Amygdala (tissue), 56 donors: Measurements from ENCODE around the gene ACSF3.

Source experiments
- DNase-seq, 56 donors: peaks; one replicate each; lab custom pipeline; 2025; lab: John Stamatoyannopoulos, UW

ACSF3 gene

GRCh38 chr16:89105599-89106151, 12.0 kb downstream of the ACSF3 start:
- DNase-seq = no peak

DNA sequence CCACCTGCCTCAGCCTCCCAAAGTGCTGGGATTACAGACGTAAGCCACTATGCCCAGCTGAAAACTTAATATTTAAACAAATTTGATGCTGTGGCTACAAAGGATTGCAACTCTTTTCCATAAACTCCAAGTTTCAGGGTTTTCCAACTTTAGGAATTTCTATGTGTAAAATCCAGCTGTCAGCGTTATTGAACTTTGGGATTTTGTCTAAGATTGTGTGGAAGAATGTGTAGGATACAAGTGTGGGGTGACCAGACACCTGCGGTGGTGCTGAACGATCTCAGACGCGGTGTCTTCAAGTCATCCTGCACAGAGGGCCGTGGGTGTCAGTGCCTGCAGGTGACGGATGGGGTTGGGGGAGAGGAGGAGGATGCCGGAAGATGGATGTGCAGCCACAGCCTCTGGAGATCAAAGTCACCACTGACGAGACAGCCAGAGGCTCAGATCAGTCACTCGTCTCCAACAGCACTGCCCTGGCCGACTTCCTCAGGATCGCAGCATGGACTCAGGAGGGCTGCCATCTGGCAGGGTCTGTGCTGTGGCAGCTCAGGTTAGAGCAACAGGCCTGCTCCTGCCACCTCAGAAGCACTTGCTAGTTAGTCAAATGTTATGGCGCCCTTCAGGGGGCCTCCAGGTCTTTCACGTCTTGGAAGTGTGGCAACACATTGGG, 13.0 kb downstream of the ACSF3 start:
- DNase-seq = no peak

DNA sequence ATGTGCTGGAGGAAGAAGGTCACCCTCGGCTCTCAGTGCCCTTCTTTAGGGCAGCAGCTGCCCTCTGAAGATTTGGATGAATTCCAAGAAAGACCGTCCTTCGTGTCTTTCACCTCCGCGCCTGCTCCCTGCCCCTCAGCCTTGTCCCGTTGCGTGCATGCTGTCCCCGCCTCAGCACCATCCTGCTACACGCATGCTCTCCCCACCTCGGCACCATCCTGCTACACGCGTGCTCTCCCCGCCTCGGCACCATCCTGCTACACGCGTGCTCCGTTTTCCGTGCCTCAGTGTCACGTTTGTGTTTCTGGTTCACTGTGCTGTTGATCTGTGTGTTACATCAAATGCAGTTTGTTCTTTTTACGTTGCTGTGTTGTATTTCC, 13.5 kb downstream of the ACSF3 start:
- DNase-seq = no peak

- DNase-seq = no peak
Measured at GRCh38 chr16:89108416-89108815, 14.8 kb downstream of the ACSF3 start.

- DNase-seq = no peak
Measured at GRCh38 chr16:89110641-89111040, 17.0 kb downstream of the ACSF3 start.

GRCh38 chr16:89111263-89111662, 17.6 kb downstream of the ACSF3 start:
- no peak for DNase-seq

DNA sequence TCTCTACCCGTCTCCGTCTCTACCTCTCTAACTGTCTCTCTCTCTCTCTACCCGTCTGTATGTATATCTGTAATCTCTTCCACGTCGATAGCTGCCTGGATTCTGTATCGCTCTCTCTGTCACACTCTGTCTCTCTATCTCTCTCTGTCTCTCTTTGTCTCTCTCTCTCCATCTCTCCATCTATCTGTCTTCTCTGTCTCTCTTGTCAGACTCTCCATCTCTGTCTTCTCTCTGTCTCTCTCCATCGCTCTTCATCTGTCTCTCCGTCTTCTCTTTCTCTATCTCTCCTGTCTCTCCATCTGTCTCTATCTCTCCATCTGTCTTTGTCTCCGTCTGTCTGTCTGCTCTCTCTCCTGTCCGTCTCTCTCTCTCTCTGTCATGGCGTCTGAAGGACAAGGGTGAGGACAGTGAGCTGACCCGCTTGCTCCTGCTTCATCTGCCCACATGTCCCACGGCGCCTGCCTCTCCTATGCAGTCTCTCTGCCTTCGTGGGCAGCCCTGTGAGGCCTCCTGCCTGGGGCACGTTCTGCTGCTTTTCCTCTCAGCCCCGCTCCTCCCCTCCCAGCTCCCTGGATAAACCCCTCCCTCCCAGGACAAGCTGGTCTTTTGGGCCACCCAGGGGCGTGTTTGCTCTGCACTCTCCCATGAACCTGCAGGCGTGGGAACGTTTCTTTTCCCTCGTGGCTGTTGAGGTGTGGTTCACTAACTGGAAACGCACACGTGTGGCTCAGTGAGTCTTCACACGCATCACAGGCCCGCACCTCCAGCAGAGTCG, 18.9 kb downstream of the ACSF3 start:
- no peak for DNase-seq

GRCh38 chr16:89113152-89113547, 19.5 kb downstream of the ACSF3 start:
- DNase-seq = no peak

GRCh38 chr16:89113661-89114060, 20.0 kb downstream of the ACSF3 start:
- DNase-seq = no peak

GRCh38 chr16:89114159-89114981, 20.7 kb downstream of the ACSF3 start:
- DNase-seq = no peak

- peak in 44 of 56 donors; percentile 1 to 76 (median 34) for DNase-seq
Measured at GRCh38 chr16:89115216-89115861, 21.7 kb downstream of the ACSF3 start.

- DNase-seq = no peak
Measured at GRCh38 chr16:89116341-89117226, 22.9 kb downstream of the ACSF3 start.

DNA sequence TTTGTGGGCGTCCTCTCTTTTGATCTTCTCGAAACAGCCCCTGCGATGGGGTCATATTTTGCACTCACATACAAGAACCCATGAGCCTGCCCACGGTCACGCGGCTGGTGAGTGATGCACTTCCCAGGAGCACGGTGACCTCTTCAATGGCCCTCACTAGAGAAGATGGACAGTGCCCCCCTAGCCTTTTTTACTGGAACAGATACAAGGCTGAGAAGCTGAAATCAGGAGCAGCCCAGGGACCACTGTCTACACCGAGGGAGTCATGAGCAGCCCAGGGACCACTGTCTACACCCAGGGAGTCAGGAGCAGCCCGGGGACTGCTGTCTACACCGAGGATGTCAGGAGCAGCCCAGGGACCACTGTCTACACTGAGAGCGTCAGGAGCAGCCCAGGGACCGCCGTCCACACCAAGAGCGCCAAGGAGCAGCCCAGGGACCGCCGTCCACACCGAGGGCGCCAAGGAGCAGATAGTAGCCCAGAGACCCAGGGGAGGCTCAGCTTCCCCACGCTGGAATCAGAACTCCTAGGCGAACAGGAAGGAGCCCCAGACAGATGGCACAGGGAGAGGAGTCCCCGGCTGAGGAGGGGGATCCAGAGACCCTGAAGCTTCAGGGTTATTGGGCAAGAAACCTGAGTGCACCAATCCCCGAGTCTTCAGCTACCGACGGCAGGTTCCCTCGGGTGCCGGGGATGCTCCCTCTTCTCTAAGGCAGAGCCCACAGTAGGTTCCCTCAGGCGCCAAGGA, 23.7 kb downstream of the ACSF3 start:
- DNase-seq = no peak

GRCh38 chr16:89117975-89118289, 24.3 kb downstream of the ACSF3 start:
- DNase-seq = no peak

- peak in 1 of 56 donors; percentile 3 for DNase-seq
Measured at GRCh38 chr16:89118361-89119165, 24.9 kb downstream of the ACSF3 start.

GRCh38 chr16:89119166-89119621, 25.5 kb downstream of the ACSF3 start:
- no peak for DNase-seq

- DNase-seq = no peak
Measured at GRCh38 chr16:89119661-89120141, 26.0 kb downstream of the ACSF3 start.

DNA sequence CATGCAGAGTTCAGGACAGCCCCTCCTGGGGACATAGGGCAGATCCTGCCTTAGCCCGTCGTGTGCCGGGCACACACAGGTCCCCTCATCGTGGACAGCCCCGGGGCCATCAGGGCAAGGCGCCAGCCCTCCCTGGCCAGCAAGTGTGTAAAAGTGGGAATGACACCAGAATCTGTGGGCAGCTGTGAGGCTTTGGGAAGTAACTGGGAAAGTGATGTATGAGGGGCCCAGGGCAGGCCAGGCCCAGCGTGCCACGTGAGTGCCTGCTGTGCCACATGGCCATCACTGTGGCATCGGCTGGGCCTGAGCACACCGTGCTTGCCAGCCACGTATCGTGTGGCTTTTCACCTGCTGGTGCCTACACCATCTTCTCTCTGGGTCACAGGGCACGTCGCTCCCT, 26.6 kb downstream of the ACSF3 start:
- no peak for DNase-seq
